ENCODE data around the gene PLXNA3.

PLXNA3 gene

DNA sequence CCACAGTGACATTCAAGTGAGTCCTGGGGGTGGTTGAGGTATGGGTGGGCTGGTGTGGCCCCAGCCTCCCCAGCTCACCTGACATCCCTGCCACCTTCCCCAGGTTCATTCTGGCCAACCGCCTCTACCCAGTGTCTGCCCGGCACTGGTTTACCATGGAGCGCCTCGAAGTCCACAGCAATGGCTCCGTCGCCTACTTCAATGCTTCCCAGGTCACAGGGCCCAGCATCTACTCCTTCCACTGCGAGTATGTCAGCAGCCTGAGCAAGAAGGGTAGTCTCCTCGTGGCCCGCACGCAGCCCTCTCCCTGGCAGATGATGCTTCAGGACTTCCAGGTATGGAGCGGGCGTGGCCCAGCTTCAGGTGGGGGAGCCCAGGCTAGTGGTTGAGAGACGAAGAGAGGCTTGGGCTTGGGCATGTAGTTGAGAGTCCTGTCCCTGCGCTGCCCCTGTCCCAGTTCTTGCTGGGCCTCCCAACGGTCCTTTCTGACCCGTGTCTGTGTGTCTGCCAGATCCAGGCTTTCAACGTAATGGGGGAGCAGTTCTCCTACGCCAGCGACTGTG lies 22.8 kb upstream of the PLXNA3 start:
- no peak for DNase-seq (ENCODE audit: low spot score)

DNA sequence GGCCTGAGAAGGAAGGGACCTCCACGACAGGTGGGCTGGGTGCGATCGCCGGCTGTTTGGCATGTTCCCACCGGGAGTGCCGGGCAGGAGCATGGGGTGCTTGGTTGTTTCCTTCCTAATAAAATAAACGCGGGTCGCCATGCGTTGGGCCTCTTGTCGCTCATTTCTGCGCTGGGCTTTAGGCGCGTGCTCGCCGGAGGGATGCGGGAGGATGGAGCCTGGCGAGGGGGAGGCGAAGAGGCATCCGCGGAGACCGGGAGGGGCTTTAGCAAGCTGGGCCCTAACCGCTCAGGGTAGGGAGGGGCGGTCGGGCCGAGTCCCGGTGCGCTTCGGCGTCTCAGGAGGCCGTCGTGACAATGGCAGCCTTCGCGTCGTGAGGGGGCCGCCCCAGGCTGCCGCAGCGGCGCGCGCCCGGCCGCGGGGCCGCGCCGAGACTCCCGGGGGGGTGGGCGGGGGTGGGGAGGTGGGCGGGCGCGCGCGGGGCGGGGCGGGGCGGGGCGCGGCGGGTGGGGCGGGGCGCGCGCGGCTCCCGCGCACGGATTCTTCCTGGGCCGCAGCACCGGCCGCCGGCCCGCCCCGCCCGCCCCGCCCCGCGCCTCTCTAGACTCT lies 21.6 kb upstream of the PLXNA3 start:
- no peak for DNase-seq (ENCODE audit: low spot score)

- DNase-seq (ENCODE audit: low spot score): no peak
These were observed 20.9 kb upstream of the PLXNA3 start, which contains the start of gene GDI1 for GRCh38 chrX:154436983-154437752. Gene GDI1 (plus strand): TSS chrX:154437154. CDS start chrX:154437255, 101 bp downstream.

GRCh38 chrX:154437971-154438893 lies 19.8 kb upstream of the PLXNA3 start:
- DNase-seq (ENCODE audit: low spot score): no peak

DNA sequence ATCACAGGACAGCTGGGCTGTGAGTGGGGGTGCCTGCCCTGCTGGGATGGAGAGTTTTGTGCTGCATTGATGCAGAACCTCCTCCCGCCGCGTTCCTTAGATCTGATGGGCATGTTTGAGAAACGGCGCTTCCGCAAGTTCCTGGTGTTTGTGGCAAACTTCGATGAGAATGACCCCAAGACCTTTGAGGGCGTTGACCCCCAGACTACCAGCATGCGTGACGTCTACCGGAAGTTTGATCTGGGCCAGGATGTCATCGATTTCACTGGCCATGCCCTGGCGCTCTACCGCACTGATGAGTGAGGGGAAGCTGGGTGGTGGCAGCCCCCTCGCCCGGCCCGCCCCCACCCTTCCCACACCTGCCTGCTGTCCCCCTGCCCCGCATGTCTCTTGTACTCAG lies 18.2 kb upstream of the PLXNA3 start:
- DNase-seq (ENCODE audit: low spot score): no peak

- no peak for DNase-seq (ENCODE audit: low spot score)
These were observed 17.3 kb upstream of the PLXNA3 start for GRCh38 chrX:154440623-154441357.

GRCh38 chrX:154441564-154441963 lies 16.5 kb upstream of the PLXNA3 start:
- no peak for DNase-seq (ENCODE audit: low spot score)

- no peak for DNase-seq (ENCODE audit: low spot score)
These were observed 15.9 kb upstream of the PLXNA3 start for GRCh38 chrX:154441984-154442707.

DNA sequence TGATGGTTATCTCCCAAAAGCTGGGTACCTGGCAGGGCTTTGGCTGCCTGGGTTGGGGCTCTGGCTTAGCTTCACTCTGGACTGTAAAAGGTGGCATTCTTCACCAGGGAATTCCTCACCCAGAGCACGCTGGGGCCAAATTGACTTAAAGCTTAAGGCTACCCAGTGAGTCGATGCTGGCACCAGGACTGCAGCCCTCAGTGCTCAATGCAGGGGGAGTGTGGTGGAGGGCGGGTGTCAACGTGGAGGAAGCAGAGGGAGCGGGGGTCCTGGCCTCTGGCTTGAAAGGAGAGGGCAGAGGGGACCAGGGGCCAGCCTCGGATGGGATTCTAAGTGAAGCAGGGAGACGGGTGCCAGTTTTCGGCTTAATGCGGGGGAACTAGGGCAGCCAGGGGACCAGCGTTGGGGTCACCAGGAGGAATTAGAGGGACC lies 14.6 kb upstream of the PLXNA3 start:
- DNase-seq (ENCODE audit: low spot score): no peak

- no peak for DNase-seq (ENCODE audit: low spot score)
These were observed 13.9 kb upstream of the PLXNA3 start, which contains the start of gene FAM50A for GRCh38 chrX:154443992-154444754. Gene FAM50A (plus strand): TSS chrX:154444141. CDS start chrX:154444236, 95 bp downstream.

DNA sequence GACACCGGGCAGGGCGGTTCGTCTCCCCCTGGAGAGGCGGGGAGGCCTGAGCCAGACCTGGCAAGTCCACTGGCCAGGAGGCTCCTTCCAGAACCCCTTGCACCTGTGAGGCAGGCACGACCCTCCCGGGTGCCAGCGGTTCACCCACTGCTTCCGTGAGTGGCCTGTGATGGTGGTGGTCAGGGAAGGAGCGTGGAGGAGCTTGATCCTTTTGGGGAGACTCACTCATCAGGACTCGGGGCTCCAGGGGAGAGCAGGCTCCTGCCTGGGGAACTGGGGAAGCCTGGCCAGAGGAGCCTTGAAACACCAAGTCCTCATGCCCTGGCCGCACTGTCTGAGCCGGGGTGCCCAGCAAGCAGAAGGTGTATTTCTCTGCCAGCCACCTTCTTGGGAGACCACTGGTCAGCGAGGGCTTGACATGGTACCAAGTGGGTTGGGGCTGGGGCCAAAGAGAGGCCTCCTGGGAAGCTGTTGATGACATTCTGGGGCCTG lies 13.3 kb upstream of the PLXNA3 start:
- no peak for DNase-seq (ENCODE audit: low spot score)

- no peak for DNase-seq (ENCODE audit: low spot score)
These were observed 12.3 kb upstream of the PLXNA3 start for GRCh38 chrX:154445776-154446175.

GRCh38 chrX:154446430-154446829 lies 11.7 kb upstream of the PLXNA3 start:
- DNase-seq (ENCODE audit: low spot score): no peak

DNA sequence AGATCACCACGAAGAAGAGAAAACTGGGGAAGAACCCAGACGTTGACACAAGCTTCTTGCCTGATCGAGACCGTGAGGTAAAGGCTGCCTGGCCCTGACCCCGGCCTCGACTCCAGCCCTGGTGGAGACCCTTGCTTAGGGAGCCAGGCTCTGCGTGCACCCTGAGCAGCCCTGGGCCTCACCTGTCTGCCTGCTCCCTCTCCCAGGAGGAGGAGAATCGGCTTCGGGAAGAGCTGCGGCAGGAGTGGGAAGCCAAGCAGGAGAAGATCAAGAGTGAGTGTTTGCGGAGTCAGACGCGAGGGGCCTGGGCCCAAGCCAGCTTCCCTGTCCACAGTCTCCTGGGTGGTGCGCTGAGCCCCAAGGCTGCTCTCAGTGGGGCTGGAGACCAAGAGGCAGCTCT lies 9.6 kb upstream of the PLXNA3 start:
- DNase-seq (ENCODE audit: low spot score): no peak

- DNase-seq (ENCODE audit: low spot score): no peak
These were observed 8.5 kb upstream of the PLXNA3 start for GRCh38 chrX:154449618-154450017.

- no peak for DNase-seq (ENCODE audit: low spot score)
These were observed 7.8 kb upstream of the PLXNA3 start for GRCh38 chrX:154450312-154450711.

DNA sequence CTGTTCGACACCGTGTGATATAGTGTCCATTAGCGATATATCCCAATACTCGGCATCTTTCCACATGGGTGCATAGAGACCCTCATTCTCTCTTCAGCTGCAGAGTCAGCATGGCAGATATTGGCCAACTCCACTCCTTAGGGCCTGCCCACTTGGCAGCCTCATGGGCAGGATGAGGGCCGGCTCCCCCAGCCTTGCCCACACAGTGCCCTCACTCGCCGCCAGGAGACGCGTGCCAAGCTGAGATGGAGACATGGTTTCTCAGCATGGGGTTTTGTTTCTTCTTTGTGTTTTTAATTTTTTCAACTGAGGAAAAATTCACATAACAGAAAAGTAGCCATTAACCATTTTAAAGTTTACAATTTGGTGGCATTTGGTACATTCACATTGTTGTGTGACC lies 5.3 kb upstream of the PLXNA3 start:
- DNase-seq (ENCODE audit: low spot score): no peak

GRCh38 chrX:154457491-154458115 lies 478 bp upstream of the PLXNA3 start:
- DNase-seq (ENCODE audit: low spot score): no peak
